GM13976 (cell line): ENCODE measurements around the gene SYVN1.

Experiments used
- DNase-seq: peaks from one replicate; pipeline ENCODE4 v3.0.0; 2012; ENCODE audit warnings: low spot score
- in situ Hi-C: fragments of 300-500 bp; cut with MboI; formaldehyde crosslinking; loops from one replicate; pipeline ENCODE4 v1.12.0; 2022; ENCODE audit warnings: low sequenced_read_pairs, mixed read lengths, inconsistent platforms; ENCODE audit not compliant: unreplicated experiment
- TF ChIP-seq, protein P1 (sequence below): IDR thresholded peaks from 2 replicates; pipeline ENCODE4 v1.5.1; 2012; ENCODE audit warnings: borderline replicate concordance, mild to moderate bottlenecking; ENCODE audit not compliant: insufficient read depth; ENCODE audit errors: extremely low read depth, missing control alignments, control extremely low read depth

SYVN1 gene

DNA sequence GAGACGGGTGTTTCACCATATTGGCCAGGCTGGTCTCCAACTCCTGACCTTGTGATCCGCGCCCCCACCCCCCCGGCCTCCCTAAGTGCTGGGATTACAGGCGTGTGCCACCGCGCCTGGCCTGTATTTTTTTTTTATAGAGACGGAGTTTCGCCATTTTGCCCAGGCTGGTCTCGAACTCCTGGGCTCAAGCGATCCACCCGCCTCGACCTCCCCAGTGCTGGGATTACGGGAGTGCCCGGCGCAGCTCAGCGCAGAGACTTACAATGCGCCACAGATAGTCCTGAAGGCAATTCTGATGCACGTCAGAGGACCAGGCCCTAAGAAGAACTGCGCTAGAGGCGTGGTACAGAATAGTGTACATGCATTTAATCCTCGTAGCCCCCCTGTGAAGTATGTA lies 38.9 kb downstream of the SYVN1 start:
- in situ Hi-C loops = no loop called here
- TF ChIP-seq, protein P1, sequence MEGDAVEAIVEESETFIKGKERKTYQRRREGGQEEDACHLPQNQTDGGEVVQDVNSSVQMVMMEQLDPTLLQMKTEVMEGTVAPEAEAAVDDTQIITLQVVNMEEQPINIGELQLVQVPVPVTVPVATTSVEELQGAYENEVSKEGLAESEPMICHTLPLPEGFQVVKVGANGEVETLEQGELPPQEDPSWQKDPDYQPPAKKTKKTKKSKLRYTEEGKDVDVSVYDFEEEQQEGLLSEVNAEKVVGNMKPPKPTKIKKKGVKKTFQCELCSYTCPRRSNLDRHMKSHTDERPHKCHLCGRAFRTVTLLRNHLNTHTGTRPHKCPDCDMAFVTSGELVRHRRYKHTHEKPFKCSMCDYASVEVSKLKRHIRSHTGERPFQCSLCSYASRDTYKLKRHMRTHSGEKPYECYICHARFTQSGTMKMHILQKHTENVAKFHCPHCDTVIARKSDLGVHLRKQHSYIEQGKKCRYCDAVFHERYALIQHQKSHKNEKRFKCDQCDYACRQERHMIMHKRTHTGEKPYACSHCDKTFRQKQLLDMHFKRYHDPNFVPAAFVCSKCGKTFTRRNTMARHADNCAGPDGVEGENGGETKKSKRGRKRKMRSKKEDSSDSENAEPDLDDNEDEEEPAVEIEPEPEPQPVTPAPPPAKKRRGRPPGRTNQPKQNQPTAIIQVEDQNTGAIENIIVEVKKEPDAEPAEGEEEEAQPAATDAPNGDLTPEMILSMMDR = no peak
- DNase-seq = no peak

DNA sequence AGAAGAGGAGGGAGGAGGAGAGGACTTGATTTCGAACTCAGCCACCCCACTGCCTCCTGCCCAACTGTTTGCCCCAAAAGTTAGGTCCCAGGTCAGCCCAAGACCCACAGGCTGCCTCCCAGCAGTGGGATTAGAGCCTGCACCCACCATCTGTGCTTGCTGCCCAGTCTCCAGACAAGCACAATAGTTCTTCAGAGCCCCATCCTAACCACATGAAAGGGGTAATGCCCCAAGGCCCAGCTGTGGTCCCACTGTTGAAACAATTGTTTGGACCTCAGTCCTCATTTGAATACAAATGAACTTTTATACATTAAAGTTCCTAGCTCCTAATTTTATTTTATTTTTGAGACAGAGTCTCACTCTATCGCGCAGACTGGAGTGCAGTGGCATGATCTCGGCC lies 43.7 kb downstream of the SYVN1 start:
- in situ Hi-C loops = no loop called here
- TF ChIP-seq, protein P1 = no peak
- DNase-seq = no peak

DNA sequence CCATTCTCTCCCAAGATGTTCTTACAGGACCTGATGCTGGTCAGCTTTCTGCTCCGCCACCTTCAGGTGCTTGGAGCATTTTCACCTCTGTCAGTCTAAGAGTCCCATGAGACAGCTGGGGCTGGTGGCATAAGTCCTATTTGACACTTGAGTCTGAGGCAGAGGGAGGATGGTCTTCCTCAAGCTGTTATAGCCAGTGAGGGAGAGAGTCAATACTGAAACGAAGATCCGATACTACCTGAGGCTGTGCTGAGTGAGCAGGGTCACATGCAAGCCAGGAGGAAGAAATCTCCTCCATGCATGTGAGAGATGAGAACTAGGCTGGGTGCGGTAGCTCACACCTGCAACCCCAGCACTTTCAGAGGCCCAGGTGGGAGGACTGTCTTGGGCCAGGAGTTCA lies 44.7 kb downstream of the SYVN1 start:
- in situ Hi-C loops = no loop called here
- DNase-seq = no peak
- TF ChIP-seq, protein P1 = no peak

DNA sequence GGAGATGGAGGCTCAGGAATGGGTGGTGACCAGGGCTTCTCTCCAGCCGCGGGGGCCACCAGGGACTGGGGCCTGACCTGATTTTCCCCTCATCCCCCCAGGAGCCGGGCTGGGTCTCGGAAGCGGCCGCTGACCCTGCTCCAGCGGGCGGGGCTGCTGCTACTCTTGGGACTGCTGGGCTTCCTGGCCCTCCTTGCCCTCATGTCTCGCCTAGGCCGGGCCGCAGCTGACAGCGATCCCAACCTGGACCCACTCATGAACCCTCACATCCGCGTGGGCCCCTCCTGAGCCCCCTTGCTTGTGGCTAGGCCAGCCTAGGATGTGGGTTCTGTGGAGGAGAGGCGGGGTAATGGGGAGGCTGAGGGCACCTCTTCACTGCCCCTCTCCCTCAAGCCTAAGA lies 46.5 kb downstream of the SYVN1 start:
- TF ChIP-seq, protein P1 = no peak
- in situ Hi-C loops = no loop called here
- no peak for DNase-seq

DNA sequence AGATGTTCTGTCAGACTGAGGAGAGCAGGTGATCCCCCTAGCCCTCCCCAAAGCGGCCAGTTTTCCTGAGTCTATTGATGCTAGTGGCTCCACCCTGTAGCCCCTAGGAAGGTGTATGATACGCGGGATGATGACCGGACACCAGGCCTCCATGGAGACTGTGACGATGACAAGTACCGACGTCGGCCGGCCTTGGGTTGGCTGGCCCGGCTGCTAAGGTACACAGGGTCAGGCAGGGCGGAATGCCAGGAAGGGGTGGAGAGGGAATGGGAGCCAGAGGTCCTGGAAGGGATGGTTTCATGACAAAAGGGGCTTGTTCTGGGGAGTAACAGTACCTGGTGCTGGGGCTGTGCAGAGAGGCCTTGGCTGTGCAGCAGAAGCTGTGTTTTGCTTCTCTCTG lies 47.1 kb downstream of the SYVN1 start:
- peak; percentile 11 for DNase-seq
- in situ Hi-C loops = no loop called here
- TF ChIP-seq, protein P1 = no peak

DNA sequence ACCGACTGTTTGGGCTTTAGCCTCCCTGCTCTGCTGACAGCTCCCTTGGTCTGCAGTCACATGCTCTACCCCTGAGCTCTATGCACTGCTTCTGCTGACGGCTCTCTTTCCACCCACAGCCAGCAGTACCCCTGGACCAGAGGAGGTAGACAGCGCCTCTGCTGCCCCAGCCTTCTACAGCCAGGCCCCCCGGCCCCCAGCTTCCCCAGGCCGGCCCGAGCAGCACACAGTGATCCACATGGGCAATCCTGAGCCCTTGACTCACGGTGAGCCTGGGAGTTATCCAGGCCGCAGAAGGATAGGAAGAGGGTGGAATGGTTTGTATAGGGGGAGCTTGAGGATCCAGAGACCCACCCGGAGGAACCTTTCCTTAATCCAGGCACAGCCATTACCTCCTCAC lies 47.5 kb downstream of the SYVN1 start:
- TF ChIP-seq, protein P1 = no peak
- in situ Hi-C loops = no loop called here
- no peak for DNase-seq

DNA sequence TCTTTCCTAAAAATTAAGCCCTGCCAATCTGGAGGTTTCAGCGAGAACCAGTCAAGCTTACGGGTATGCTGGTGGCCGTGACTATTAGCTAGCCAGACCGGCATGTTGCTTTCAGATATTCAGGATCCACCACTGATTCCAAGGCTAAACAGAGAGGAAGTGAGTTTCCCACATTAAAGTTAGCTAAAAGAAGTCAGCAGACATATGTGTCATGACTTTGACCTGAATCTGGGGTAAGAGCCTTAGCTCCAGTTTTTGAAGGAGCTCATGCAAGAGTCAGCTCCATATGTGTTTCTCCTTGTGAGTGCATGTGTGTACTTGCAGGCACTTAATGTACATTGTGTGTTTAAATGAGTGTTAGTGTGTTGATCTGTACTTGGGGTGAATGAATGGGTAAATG lies 48.9 kb downstream of the SYVN1 start:
- DNase-seq = no peak
- in situ Hi-C loops = no loop called here
- TF ChIP-seq, protein P1 = no peak
